Measurements from ENCODE around the gene TAF4B. TPM values are rescaled to one million over a fixed set of nuclear protein-coding genes. Genes with fewer than 3 reads are reported as not detected.
"Not testable (repeated sequence)": the region's sequence is repeated elsewhere in the genome, so short reads cannot be mapped to it uniquely, and the experiment has no call there.

TAF4B gene
- total RNA-seq = 1 to 10 TPM; 7.3 to 7.5 TPM

- DNase-seq (peak; percentile 96), ATAC-seq (ENCODE audit: low read depth) (peak; percentile 89)
- Mint-ChIP-seq H3K4me1 (peaks cover 27% of the 10 kb centered on the region), H3K27me3 (peaks cover 3% of the 10 kb centered on the region), H3K36me3 (no peaks in the 10 kb centered on the region), H3K4me3 (peak within 1 kb of the TSS; percentile 93), H3K9me3 (no peaks in the 10 kb centered on the region), H3K27ac (peak within 1 kb of the TSS; percentile 93)
- POLR2A ChIA-PET = interaction anchor here (0.9 to 1.7 kb wide), 6 partner anchors 9 to 136 kb away, joined by 3 to 8 read pairs (median 3); partner anchors contain the start of genes PSMA8 and SS18
Observed at GRCh38 chr18:26226229-26227050, at the start of gene TAF4B. Gene TAF4B, plus strand, starts transcription at chr18:26226445. Its CDS starts 489 bp downstream, at chr18:26226934.

GRCh38 chr18:26181343-26181826 is 44.9 kb upstream of the TAF4B start:
- H3K36me3 Mint-ChIP-seq = no peaks in the 10 kb centered on the region
- ATAC-seq (ENCODE audit: low read depth) (no peak), DNase-seq (no peak)
- no peaks in the 10 kb centered on the region for H3K27me3 Mint-ChIP-seq
- no peak overlapping the region for H3K27ac Mint-ChIP-seq
- no peaks in the 10 kb centered on the region for H3K9me3 Mint-ChIP-seq
- peaks cover 8% of the 10 kb centered on the region for H3K4me1 Mint-ChIP-seq
- POLR2A ChIA-PET = no interaction called here
- no peak overlapping the region for H3K4me3 Mint-ChIP-seq

GRCh38 chr18:26183395-26184112 is 42.7 kb upstream of the TAF4B start:
- peaks cover 3% of the 10 kb centered on the region for H3K27me3 Mint-ChIP-seq
- peaks cover 3% of the 10 kb centered on the region for H3K9me3 Mint-ChIP-seq
- no peak for ATAC-seq (ENCODE audit: low read depth)
- H3K36me3 Mint-ChIP-seq = peaks cover 3% of the 10 kb centered on the region
- no peak overlapping the region for H3K27ac Mint-ChIP-seq
- no peak overlapping the region for H3K4me3 Mint-ChIP-seq
- no peak for DNase-seq
- POLR2A ChIA-PET = interaction anchor here (0.6 kb wide), 1 partner anchor 16 kb away, joined by 4 read pairs; no protein-coding TSS in a partner anchor
- peaks cover 8% of the 10 kb centered on the region for H3K4me1 Mint-ChIP-seq

- no peak overlapping the region for H3K27ac Mint-ChIP-seq
- POLR2A ChIA-PET = no interaction called here
- ATAC-seq (ENCODE audit: low read depth) = no peak
- peaks cover 3% of the 10 kb centered on the region for H3K27me3 Mint-ChIP-seq
- H3K9me3 Mint-ChIP-seq = peaks cover 3% of the 10 kb centered on the region
- H3K4me1 Mint-ChIP-seq = peaks cover 15% of the 10 kb centered on the region
- DNase-seq = no peak
- no peak overlapping the region for H3K4me3 Mint-ChIP-seq
- H3K36me3 Mint-ChIP-seq = peaks cover 8% of the 10 kb centered on the region
Observed at GRCh38 chr18:26185267-26185666, 41.0 kb upstream of the TAF4B start.

GRCh38 chr18:26190506-26190905 is 35.7 kb upstream of the TAF4B start:
- POLR2A ChIA-PET = interaction anchor here (2.2 kb wide), 1 partner anchor 25 kb away, joined by 6 read pairs; no protein-coding TSS in a partner anchor
- H3K27ac Mint-ChIP-seq = peak overlapping the region; percentile 90
- ATAC-seq (ENCODE audit: low read depth) (peak; percentile 94), DNase-seq (peak; percentile 41)
- peaks cover 13% of the 10 kb centered on the region for H3K4me1 Mint-ChIP-seq
- H3K36me3 Mint-ChIP-seq = peaks cover 8% of the 10 kb centered on the region
- peaks cover 3% of the 10 kb centered on the region for H3K9me3 Mint-ChIP-seq
- peaks cover 3% of the 10 kb centered on the region for H3K27me3 Mint-ChIP-seq
- H3K4me3 Mint-ChIP-seq = peak overlapping the region; percentile 85

GRCh38 chr18:26192233-26192632 is 34.0 kb upstream of the TAF4B start:
- POLR2A ChIA-PET = no interaction called here
- DNase-seq = no peak
- H3K4me3 Mint-ChIP-seq = no peak overlapping the region

GRCh38 chr18:26196605-26197004 is 29.6 kb upstream of the TAF4B start:
- POLR2A ChIA-PET = no interaction called here
- Mint-ChIP-seq H3K4me1 (peaks cover 6% of the 10 kb centered on the region), H3K27ac (no peak overlapping the region), H3K4me3 (no peak overlapping the region), H3K27me3 (no peaks in the 10 kb centered on the region), H3K36me3 (peaks cover 2% of the 10 kb centered on the region), H3K9me3 (peaks cover 2% of the 10 kb centered on the region)
- ATAC-seq (ENCODE audit: low read depth) (no peak), DNase-seq (no peak)

More at GRCh38 chr18:26192233-26192632, 34.0 kb upstream of the TAF4B start:
- no peak for ATAC-seq (ENCODE audit: low read depth)
- H3K36me3 Mint-ChIP-seq = peaks cover 8% of the 10 kb centered on the region
- no peak overlapping the region for H3K27ac Mint-ChIP-seq
- H3K27me3 Mint-ChIP-seq = no peaks in the 10 kb centered on the region
- peaks cover 3% of the 10 kb centered on the region for H3K9me3 Mint-ChIP-seq
- peaks cover 13% of the 10 kb centered on the region for H3K4me1 Mint-ChIP-seq

- H3K27ac Mint-ChIP-seq, H3K9me3 Mint-ChIP-seq, POLR2A ChIA-PET: not testable (repeated sequence)
Observed at GRCh38 chr18:26202001-26202400, 24.2 kb upstream of the TAF4B start.

GRCh38 chr18:26205318-26205717 is 20.9 kb upstream of the TAF4B start:
- ATAC-seq (ENCODE audit: low read depth) = no peak
- peaks cover 2% of the 10 kb centered on the region for H3K36me3 Mint-ChIP-seq
- H3K4me1 Mint-ChIP-seq = no peaks in the 10 kb centered on the region
- no peaks in the 10 kb centered on the region for H3K27me3 Mint-ChIP-seq
- no peak overlapping the region for H3K27ac Mint-ChIP-seq
- H3K4me3 Mint-ChIP-seq = no peak overlapping the region
- peaks cover 2% of the 10 kb centered on the region for H3K9me3 Mint-ChIP-seq
- no peak for DNase-seq
- POLR2A ChIA-PET = no interaction called here

More at GRCh38 chr18:26202001-26202400, 24.2 kb upstream of the TAF4B start:
- ATAC-seq (ENCODE audit: low read depth); H3K36me3 Mint-ChIP-seq; H3K4me1 Mint-ChIP-seq; H3K4me3 Mint-ChIP-seq; DNase-seq; H3K27me3 Mint-ChIP-seq: not testable (repeated sequence)

GRCh38 chr18:26206488-26206887 is 19.8 kb upstream of the TAF4B start:
- no peak for DNase-seq
- H3K4me1 Mint-ChIP-seq = no peaks in the 10 kb centered on the region
- H3K27me3 Mint-ChIP-seq = no peaks in the 10 kb centered on the region
- no peaks in the 10 kb centered on the region for H3K36me3 Mint-ChIP-seq
- POLR2A ChIA-PET = no interaction called here
- H3K27ac Mint-ChIP-seq = no peak overlapping the region
- ATAC-seq (ENCODE audit: low read depth) = no peak
- H3K9me3 Mint-ChIP-seq = no peaks in the 10 kb centered on the region
- H3K4me3 Mint-ChIP-seq = no peak overlapping the region

GRCh38 chr18:26207937-26208336 is 18.3 kb upstream of the TAF4B start:
- ATAC-seq (ENCODE audit: low read depth) (no peak), DNase-seq (no peak)
- Mint-ChIP-seq H3K9me3 (no peaks in the 10 kb centered on the region), H3K27ac (no peak overlapping the region), H3K4me3 (no peak overlapping the region), H3K4me1 (no peaks in the 10 kb centered on the region), H3K27me3 (no peaks in the 10 kb centered on the region), H3K36me3 (no peaks in the 10 kb centered on the region)
- POLR2A ChIA-PET = no interaction called here

- H3K9me3 Mint-ChIP-seq = no peaks in the 10 kb centered on the region
- no peaks in the 10 kb centered on the region for H3K36me3 Mint-ChIP-seq
- no peaks in the 10 kb centered on the region for H3K4me1 Mint-ChIP-seq
- ATAC-seq (ENCODE audit: low read depth) (no peak), DNase-seq (no peak)
- no peaks in the 10 kb centered on the region for H3K27me3 Mint-ChIP-seq
- POLR2A ChIA-PET = no interaction called here
- H3K4me3 Mint-ChIP-seq = no peak overlapping the region
- no peak overlapping the region for H3K27ac Mint-ChIP-seq
Observed at GRCh38 chr18:26208977-26209376, 17.3 kb upstream of the TAF4B start.

GRCh38 chr18:26210147-26210546 is 16.1 kb upstream of the TAF4B start:
- no peak for DNase-seq
- no peak for ATAC-seq (ENCODE audit: low read depth)
- Mint-ChIP-seq H3K27me3 (no peaks in the 10 kb centered on the region), H3K4me3 (no peak overlapping the region), H3K9me3 (no peaks in the 10 kb centered on the region), H3K27ac (no peak overlapping the region), H3K4me1 (peaks cover 7% of the 10 kb centered on the region), H3K36me3 (no peaks in the 10 kb centered on the region)
- POLR2A ChIA-PET = no interaction called here
